NCI-H82 (cell line): ENCODE results near the gene TADA2B.

Experiments
- DNase-seq: peaks from one replicate; lab custom pipeline; 2025; lab: John Stamatoyannopoulos, UW

TADA2B gene

GRCh38 chr4:7043284-7044136 is at the start of gene TADA2B:
Gene TADA2B (plus strand): TSS chr4:7043372. CDS start chr4:7043580, 208 bp downstream.
- peak; percentile 54 for DNase-seq

GRCh38 chr4:6996481-6996880 is 46.7 kb upstream of the TADA2B start:
- no peak for DNase-seq

- no peak for DNase-seq
Measured at GRCh38 chr4:6999172-7000086, 43.7 kb upstream of the TADA2B start.

- DNase-seq: no peak
Measured at GRCh38 chr4:7000421-7001176, 42.6 kb upstream of the TADA2B start.

GRCh38 chr4:7001271-7001670 is 41.9 kb upstream of the TADA2B start:
- no peak for DNase-seq

- no peak for DNase-seq
Measured at GRCh38 chr4:7002336-7002735, 40.8 kb upstream of the TADA2B start.

- peak; percentile 7 for DNase-seq
Measured at GRCh38 chr4:7003176-7003878, 39.8 kb upstream of the TADA2B start.

GRCh38 chr4:7003879-7004240 is 39.3 kb upstream of the TADA2B start:
- no peak for DNase-seq

GRCh38 chr4:7004331-7004730 is 38.8 kb upstream of the TADA2B start:
- no peak for DNase-seq

- DNase-seq: no peak
Measured at GRCh38 chr4:7005571-7005970, 37.6 kb upstream of the TADA2B start.

- DNase-seq: no peak
Measured at GRCh38 chr4:7006411-7006810, 36.8 kb upstream of the TADA2B start.

GRCh38 chr4:7007142-7007907 is 35.8 kb upstream of the TADA2B start:
- DNase-seq: no peak

- no peak for DNase-seq
Measured at GRCh38 chr4:7007944-7008343, 35.2 kb upstream of the TADA2B start.

- DNase-seq: no peak
Measured at GRCh38 chr4:7009564-7009963, 33.6 kb upstream of the TADA2B start.

GRCh38 chr4:7013175-7013574 is 30.0 kb upstream of the TADA2B start:
- no peak for DNase-seq

- no peak for DNase-seq
Measured at GRCh38 chr4:7014815-7015214, 28.4 kb upstream of the TADA2B start.

- no peak for DNase-seq
Measured at GRCh38 chr4:7015383-7016035, 27.7 kb upstream of the TADA2B start.

GRCh38 chr4:7016086-7016485 is 27.1 kb upstream of the TADA2B start:
- no peak for DNase-seq

GRCh38 chr4:7016512-7016911 is 26.7 kb upstream of the TADA2B start:
- DNase-seq: no peak

GRCh38 chr4:7017446-7018048 is 25.6 kb upstream of the TADA2B start:
- DNase-seq: no peak
